GM21360 (cell line): ENCODE data around the gene ADAP1.
"Not testable (repeated sequence)": the region's sequence is repeated elsewhere in the genome, so short reads cannot be mapped to it uniquely, and the experiment has no call there.

Source experiments
- ATAC-seq: cut with Tn5 transposase; IDR thresholded peaks from one replicate; pipeline ENCODE4 v1.9.1; 2021; ENCODE audit warnings: mild to moderate bottlenecking, moderate library complexity; ENCODE audit not compliant: unreplicated experiment

Gene ADAP1

DNA sequence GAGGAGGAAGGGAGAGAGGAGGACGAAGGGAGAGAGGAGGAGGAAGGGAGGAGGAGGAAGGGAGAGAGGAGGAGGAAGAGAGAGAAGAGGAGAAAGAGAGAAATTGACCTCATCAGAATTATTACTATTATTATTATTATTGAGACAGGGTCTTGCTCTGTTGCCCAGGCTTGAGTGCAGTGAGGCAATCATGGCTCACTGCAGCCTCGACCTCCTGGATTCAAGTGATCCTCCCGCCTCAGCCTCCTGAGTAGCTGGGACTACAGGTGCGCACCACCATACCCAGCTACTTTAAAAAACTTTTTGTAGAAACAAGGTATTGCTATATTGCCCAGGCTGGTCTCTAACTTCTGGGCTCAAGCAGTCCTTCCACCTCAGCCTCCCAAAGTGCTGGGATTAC lies 10.7 kb downstream of the ADAP1 start:
- ATAC-seq = not testable (repeated sequence)

DNA sequence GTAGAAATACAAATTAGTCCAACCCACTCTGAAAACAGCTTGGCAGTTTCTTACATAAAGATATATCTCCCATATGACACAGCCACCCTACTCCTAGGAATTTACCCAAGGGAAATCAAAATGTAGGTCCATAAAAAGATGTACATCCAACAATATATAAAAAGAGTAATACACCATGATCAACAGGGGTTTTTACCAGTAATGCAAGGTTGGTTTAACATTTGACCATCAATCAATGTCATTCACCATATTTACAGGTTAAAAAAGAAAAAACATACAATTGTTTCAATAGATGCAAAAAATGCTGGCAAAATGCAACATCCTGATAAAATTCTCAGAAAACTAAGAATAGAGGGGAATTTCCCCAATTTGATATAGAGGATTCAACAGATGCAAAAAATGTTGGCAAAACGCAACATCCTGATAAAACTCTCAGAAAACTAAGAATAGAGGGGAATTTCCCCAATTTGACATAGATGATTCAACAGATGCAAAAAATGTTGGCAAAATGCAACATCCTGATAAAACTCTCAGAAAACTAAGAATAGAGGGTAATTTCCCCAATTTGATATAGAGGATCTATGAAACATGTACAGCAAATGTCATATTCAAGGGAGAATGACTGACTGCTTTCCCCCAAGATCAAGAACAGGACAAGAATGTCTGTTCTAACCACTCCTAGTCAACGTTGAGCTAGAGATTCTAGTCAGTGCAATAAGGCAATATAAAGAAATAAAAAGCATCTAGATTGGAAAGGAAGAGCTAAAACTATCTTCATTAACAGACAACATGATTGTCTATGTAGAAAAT lies 13.7 kb downstream of the ADAP1 start:
- no peak for ATAC-seq

DNA sequence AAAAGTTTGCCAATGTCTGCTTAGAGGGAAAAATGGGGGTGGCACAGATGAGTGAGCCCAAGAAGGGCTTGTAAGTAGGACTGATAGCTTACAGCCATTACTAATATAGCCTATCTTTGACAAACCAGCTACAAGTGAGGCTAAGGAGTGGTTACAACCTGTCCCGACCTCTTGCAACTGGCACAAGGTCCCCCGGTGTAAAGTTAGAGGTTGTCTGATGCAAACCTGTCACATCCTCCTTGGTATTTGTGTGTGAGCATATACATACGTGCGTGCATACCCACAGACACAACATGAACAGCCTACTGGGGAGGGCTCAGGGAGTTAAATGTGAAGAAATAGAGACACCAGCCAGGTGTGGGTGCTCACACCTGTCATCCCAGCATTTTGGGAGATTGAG lies 14.6 kb downstream of the ADAP1 start:
- no peak for ATAC-seq

DNA sequence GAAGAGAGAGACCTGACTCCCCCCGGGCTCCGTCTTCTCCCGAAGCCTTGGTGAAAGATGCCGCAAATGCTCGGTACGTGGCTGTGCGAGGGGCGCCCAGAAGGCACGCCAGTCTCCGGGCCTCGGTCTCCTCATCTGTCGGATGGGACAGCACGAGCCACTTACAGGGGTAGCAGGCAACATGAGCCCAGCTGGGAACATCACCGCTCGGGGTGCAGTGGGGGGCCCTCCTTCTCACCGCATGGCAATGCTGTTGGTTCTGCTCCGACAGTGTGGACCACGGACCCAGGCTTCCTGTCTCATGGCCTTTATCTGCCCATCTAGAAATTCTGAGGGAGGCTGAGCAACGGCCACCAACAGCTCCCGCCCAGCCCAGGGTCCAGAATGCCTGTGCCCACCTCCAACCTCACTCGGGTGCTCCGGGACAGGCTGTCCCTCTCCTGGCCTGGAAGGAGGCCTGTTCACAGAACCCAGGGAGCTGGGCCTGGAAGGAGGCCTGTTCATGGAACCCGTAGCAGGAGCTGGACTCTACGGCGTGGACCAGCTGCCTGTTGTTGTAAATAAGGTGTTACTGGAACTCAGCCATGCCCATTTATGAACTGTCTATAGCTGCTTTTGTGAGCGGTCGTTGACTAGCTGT lies 15.8 kb downstream of the ADAP1 start:
- no peak for ATAC-seq

DNA sequence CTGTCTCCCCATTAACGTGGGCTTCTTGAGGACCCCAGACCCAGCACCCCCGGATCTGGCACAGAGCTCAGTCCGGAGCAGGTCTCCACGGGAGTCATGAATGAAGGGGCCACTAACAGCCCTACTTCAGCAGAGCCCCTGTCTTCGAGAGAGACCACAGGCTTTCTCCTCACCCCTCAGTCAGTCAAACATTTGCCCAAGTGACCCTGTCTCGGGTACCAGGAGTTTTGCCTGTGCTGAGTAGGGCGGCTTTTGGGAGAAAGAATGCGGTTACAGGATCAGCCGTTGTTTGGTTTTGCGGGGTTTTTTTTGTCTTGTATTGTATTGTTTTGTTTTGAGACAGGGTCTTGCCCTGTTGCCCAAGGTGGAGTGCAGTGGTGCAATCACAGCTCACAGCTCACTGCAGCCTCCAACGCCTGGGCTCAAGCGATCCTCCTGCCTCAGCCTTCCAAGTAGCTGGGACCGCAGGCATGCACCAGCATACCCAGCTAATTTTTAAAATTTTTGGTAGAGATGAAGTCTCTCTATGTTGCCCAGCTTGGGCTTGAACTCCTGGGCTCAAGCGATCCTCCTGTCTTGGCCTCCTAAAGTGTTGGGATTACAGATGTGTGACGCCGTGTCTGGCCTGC lies 16.5 kb downstream of the ADAP1 start:
- ATAC-seq = no peak

DNA sequence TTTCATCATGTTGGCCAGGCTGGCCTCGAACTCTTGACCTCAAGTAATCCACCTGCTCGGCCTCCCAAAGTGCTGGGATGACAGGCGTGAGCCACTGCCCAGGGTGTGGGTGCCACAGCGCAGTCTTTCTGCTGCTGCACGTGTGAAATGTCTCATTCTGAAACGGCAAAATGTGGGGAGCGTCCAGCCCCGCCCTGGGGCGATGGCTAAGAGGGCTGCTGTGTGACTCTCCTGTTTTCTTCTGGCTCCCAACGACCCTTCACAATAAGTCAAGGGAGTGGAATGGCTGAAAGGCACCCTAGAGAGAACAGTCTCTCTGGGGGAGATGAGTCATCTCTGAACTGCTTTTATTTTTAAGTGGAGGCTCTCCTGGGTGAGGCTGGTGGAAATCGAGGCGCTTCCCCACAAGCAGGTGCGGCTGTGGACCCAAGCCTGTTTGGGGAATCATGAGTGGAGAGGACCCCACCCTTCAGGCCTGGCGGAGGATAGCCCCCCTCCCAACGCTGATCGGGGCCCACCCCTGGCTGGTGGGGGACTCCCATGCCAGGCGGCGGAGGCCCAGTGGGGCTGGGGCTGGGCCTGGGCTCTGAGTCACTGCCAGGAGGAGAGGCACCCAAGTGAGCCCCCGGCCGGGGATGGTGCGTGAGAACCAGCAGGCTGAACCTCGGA lies 18.0 kb downstream of the ADAP1 start:
- peak; percentile 61 for ATAC-seq

DNA sequence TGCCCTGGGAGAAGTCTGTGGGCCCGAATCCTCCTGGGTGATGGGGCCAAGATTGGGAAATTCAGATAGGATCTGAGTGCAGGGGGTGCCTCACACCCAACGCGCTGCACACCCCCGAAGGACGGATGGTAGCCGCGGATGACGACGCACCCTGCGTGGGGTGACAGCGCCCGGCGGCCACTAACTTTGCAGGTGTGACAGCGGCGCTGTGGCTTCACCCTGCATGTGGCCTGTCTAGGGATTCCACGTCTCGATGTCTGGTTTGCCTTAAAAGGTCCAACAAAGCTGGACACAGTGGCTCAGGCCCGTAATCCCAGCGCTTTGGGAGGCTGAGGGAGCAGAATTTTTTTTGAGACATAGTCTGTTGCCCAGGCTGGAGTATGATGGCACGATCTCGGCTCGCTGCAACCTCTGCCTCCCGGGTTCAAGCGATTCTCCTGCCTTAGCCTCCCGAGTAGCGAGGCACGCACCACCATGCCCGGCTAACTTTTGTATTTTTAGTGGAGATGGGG lies 18.6 kb downstream of the ADAP1 start:
- no peak for ATAC-seq

DNA sequence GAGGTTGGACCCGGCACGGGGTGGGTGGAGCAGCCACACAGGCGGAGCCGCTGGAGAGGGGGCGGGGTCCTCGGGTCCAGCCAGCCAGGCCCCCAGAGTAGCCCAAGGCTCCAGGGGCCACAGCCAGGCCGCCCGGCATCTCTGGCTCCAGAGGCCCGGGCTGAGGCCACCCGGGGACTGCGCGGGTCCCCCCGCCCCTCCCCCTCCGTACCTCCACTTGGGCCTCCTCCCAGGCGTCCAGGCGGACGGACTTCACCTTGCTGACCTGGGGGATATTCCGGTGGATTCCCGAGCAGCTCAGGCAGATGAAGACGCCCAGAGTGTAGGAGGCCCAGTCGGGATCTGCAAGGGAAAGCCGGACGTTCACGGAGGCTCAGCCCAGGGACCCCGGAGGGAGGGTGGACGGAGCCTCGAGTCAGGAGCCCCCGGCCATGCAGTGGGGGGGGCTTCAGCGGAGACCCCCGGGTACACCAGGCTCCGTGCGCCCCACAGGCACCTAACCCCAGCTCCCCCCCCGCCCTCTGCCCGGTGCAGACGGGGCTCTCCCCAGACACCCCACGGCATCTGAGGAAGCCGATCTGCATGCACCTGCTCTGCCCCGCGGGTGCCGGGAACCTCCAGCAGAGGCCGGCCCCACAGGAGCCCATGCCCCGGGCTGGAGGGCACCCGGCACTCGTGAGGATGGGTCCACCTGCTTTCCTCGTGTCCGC lies 19.2 kb downstream of the ADAP1 start:
- ATAC-seq = no peak

DNA sequence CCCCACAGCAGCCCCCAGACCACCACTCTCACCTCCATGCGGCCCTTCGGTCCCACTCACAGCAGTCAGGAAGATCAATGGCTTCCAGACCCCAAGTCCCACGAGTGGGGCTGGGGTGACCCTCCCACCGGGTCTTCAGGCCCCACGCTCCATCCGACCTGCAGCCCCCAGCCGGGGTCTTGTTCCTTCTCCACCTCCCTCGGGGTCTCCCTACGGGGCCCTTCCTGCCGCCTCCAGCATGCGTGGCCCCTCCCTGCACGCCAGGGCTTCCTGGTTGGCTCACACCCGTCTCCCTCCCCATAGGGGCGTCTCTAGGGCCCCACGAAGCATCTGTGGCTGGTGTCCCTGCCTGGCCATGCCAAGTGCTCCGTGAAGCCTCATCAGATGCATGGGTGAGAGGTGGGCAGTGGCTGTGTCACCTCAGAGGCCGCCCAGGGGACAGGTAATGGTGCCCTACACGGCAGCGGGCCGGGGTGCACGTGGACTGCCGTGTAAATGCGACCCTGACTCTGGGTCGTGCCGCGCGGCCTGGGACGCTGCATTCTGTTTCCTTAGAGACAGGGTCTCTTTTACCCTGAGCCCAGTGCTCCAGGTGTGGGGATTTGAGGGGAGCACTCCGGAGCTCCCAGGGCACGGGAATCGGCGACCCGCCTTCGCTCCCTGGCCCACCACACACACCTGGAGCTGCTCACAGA lies 19.9 kb downstream of the ADAP1 start:
- ATAC-seq = no peak

DNA sequence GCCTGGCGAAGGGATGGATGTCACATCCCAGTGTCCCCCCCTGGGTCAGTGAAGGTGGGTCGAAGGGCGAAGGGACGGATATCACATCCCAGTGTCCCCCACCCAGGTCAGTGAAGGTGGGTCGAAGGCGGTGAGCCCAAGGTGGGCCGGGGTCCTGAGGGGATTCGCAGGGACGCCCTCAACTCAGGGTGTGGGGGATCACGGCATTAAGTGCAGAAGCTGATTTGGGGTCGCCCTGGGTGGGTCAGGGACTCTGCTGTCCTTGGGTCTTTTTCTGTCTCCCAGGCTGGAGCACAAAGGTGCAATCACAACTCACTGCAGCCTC lies 21.9 kb downstream of the ADAP1 start:
- no peak for ATAC-seq

DNA sequence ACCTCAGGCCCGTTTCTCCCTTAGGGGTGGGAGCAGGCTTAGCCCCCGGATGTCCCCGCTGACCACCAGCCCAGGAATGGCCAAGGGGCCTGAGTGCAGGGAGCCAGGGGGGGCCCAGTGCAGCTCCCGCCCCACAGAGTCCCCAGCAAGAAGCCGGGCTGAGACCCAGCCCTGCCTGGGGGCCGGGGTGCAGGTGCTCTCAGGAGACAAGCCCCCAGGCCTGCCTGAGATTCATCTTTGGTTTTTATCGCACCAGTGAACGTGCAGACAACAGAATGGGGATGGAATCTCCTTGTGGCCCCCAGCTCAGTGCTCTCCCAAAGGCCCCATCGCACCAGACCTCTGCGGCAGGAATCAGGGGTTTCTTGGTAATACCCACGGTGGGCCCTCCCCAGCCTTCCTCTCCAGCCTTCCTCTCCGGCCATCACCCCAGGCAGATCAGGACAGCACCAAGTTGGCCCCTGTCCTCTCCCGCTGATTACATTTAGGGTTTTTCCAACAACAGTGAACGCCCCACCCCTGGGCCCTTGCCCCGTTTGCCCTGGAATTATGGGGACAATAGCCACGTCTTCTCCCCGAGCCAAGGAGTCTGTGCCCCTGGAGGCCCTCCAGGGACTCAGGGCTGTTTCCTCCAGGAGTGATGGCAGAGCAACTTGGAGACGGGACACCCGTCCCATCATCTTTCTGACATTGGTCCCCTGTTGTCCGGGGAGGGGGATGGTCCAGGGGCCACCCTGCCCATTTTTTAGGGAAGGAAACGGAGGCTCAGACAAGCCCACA lies 22.4 kb downstream of the ADAP1 start:
- no peak for ATAC-seq

DNA sequence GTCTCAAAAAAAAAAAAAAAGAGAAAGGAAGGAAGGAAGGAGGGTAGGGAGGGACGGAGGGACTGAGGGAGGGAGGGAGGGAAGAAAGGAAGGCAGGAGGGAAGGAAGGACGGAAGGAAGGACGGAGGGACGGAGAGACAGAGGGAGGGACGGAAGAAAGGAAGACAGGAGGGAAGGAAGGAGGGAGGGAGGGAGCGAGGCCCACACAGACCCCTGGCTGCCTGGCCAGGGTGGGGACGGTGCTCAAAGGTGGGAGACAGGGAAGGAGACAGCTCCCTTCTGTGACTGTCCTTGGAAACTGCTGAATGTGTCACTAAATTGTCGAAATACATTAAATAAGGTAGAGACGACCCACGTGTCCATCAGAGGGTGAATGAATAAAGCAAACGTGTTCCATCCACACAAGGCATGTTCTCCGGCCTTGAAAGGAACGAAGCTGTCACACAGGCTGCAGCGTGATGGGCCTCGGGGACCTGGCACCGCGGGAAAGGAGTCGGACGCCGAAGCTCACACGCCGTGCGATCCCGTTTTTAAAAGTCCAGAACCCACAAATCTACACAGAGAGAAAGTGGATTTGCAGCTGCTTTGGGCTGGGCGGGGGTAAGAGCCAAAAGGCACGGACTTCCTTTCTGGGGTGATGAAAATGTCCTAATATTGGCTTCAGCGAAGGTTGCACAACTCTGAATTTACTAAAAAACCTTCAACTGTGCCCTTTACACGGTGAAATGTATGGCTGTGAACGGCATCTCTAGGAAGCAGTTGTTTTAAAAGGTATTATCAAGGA lies 23.3 kb downstream of the ADAP1 start:
- no peak for ATAC-seq

DNA sequence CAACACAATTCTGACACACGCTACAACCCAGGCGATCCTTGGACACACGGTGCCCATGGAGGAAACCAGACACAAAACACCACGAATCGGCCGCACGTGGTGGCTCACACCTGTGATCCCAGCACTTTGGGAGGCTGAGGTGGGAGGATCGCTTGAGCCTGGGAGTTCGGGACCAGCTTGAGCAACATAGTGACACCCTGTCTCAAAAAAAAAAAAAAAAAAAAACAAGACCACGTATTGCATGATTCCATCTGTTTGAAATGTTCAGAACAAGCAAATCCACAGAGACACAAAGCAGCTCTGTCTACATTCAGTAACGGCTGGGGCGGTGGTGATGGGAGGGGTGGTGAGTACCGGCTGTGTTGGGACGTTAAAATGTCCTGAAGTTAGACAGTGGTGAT lies 25.2 kb downstream of the ADAP1 start:
- no peak for ATAC-seq

DNA sequence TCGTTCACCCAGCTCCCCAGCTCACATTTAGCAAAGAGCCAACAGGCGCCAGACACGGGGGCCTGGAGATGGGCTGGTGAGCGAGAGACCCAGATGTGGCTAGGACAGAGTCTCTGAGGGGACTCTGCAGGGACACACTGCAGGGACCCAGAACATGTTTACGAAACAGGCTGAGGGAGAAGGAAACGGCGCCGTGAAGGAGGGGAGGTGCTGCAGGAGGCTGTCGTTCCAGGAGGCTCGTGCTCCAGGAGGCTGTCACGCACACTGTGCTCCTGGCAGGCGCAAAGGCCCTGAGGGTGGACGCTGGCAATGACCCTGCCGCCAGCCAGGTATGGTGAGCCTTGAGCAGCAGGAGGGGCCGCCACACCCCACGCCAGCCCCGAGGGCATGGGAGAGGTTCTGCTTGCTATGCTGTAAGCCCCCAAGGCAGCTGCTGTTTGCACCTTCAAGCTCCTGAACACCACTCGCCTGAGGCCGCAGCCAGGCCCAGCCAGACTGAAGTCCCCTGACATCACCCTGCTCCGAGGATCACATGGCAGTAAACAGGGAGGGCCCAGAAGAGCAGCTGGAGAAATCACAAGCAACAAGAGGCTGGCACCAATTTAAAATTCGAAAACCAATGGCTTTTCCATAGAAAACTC lies 27.3 kb downstream of the ADAP1 start:
- ATAC-seq = no peak

DNA sequence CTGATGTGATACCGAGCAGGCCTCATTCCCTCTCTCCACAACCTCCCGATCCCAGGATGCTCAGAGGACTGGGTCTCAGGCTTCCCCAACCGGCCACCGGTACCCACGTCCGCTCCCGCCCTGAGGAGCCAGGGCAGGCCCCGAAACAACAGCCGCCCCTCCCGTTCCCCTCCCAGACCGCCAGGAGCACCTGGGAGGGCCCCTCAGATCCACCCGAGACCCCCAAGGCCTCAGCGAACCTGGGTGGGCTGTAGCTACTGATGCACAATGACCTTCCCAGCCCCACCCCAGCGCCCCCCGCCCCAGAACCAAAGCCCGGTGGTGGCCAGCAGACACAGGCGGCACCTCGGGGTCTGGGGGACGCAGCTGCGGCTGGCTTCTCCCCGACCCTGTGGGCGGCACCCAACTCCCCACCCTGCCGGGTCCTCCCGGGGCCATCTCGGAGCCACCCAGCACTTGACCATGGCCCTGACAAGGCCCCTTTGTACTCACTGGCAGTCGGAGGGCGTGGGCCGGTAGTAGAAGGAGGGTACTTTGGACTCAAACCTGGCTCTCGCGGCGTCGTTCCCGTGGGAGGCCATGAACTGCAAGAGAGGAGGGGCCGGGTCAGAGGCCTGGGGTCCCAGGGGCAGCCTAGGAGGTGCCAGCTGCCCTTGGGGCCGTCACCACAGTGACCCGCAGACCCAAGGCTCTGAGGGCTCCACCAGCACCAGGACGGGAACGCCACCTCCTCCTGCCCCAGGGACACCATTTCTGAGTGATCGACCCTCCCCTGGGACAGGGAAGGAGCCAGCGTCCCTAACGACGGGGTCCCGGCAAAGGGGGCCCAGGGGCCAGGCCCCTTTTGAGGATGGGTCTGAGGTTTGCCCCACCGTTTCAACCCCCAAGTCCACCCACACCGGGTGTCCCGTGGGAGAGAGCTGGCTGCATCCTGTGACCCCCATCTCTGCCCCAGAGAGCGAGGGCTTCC lies 28.1 kb downstream of the ADAP1 start:
- ATAC-seq = no peak

DNA sequence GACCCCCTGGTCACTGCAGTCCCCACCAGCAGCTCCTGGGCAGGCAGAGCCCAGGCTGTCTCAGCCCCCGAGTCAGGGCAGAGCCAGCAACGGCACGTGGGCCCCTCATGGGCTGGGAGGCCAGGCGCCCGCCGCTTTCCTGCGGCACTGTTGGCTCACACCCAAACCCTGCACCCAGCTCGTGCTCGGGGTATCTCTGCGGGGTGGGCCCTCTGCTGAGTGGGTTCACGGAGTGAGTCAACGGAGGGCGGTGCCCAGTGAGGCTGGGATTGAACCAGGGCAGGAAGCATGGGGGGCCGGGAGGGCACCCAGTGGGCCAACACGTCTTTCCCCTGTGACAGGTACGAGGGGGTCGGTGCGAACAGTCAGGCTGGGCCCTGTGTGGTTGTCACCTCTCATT lies 28.9 kb downstream of the ADAP1 start:
- no peak for ATAC-seq

DNA sequence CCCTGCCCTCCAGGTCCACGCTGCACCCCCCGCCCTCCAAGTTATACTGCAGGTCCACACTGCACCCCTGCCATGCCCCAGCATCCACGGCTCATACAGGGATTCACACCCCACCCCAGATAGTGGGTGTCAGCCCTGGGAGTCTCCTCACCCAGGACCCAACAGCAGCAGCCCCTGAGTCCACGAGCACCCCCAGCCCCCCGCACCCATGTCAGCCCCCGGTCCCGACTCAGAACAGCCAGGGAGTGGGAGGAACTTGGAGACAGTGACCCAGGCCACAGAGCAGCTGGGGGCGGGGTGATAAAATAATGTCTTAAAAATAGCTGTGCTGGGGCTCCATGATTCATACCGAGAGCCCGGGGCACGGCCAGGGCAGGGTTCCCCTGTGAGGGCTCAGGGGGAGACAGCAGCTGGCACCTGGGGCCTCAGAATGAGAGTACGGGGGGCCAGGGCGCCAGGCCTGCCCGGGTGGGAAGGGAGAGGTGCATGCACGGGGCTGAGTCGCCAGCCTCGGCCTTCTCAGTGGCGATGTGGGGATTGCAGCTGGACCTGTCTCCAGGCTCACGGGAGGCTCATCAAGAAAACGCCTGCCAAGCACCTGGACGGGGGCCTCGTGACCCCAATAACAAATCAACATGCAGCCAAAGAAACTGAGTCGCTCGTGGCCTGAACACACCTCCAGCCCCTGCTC lies 29.8 kb downstream of the ADAP1 start:
- peak; percentile 33 for ATAC-seq
